Peyer's patch (tissue), 4 donors: ENCODE measurements around the gene MLX.

ENCODE experiments used
- POLR2A ChIP-seq, 2 donors: fragments of 450-650 bp; IDR thresholded peaks; one replicate each; pipeline ENCODE4 v1.5.1; 2017; ENCODE audit warnings: antibody characterized with exemption in 2 of 2, mild to moderate bottlenecking in 2 of 2, moderate library complexity in 2 of 2
- TF ChIP-seq, protein P1 (sequence below), 6 experiments: fragments of 450-650 bp in 4 of 6; fragments of 200-600 bp in 2 of 6; sonication (generic) in 1 of 6; IDR thresholded peaks; one replicate each; pipeline ENCODE4 v1.5.1; 2017 to 2019; ENCODE audit warnings: antibody characterized with exemption in 6 of 6, mild to moderate bottlenecking in 3 of 6, moderate library complexity in 1 of 6

DNA sequence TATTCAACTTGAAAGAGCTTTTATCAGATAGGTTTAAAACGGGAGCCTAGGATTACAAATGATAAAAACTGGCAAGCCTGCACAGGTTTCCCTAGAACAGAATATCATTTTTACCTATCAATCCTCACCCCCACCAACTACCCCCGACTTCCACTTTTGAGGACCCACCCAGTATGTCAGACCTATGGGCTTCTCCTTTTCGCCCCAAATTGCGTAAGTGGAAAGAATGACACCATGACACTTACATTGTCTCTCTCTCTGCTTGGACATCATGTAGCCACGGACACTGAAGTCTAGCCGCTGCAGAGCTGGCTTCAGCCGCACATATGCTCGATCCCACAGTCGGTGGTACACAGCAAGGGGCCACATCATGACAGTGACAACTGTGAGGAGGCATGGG is 18.0 kb downstream of the MLX start:
- TF ChIP-seq, protein P1, sequence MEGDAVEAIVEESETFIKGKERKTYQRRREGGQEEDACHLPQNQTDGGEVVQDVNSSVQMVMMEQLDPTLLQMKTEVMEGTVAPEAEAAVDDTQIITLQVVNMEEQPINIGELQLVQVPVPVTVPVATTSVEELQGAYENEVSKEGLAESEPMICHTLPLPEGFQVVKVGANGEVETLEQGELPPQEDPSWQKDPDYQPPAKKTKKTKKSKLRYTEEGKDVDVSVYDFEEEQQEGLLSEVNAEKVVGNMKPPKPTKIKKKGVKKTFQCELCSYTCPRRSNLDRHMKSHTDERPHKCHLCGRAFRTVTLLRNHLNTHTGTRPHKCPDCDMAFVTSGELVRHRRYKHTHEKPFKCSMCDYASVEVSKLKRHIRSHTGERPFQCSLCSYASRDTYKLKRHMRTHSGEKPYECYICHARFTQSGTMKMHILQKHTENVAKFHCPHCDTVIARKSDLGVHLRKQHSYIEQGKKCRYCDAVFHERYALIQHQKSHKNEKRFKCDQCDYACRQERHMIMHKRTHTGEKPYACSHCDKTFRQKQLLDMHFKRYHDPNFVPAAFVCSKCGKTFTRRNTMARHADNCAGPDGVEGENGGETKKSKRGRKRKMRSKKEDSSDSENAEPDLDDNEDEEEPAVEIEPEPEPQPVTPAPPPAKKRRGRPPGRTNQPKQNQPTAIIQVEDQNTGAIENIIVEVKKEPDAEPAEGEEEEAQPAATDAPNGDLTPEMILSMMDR (IDR thresholded peaks at IDR 0.05): no peak
- no peak for TF ChIP-seq POLR2A (IDR thresholded peaks at IDR 0.05)
